Osteoblast (primary cell): ENCODE measurements around the gene EPN3. TPM values are rescaled to one million over a fixed set of nuclear protein-coding genes. Genes with fewer than 3 reads are reported as not detected.

Source experiments
- DNase-seq: peaks from one replicate; pipeline ENCODE4 v3.0.0; 2011; ENCODE audit warnings: low spot score, mixed read lengths; ENCODE audit not compliant: insufficient read length; ENCODE audit errors: missing footprints
- H2AFZ ChIP-seq: 2 replicates; pipeline ENCODE4 v1.6.0; 2011; ENCODE audit warnings: mild to moderate bottlenecking, low read length
- H3K27ac ChIP-seq: 2 replicates; pipeline ENCODE4 v1.5.1; 2011; ENCODE audit warnings: mild to moderate bottlenecking, low read depth, low read length, moderate library complexity
- H3K27me3 ChIP-seq: 2 replicates; pipeline ENCODE4 v1.6.0; 2012; ENCODE audit warnings: mild to moderate bottlenecking, control low read depth, inconsistent platforms, low read length, moderate library complexity; ENCODE audit not compliant: insufficient read depth
- H3K36me3 ChIP-seq: 2 replicates; pipeline ENCODE4 v1.5.1; 2011; ENCODE audit warnings: mild to moderate bottlenecking, low read length, control low read depth, moderate library complexity; ENCODE audit not compliant: insufficient read depth
- H3K4me1 ChIP-seq: 2 replicates; pipeline ENCODE4 v1.5.1; 2011; ENCODE audit warnings: mild to moderate bottlenecking, low read length, control low read depth, moderate library complexity; ENCODE audit not compliant: insufficient read depth
- H3K4me2 ChIP-seq: 2 replicates; pipeline ENCODE4 v1.6.0; 2011; ENCODE audit warnings: mild to moderate bottlenecking, low read length; ENCODE audit not compliant: insufficient read depth
- H3K4me3 ChIP-seq: fragments of 200-600 bp; sonication (generic); 3 replicates; pipeline ENCODE4 v1.5.1; 2012; ENCODE audit warnings: mild to moderate bottlenecking, low read length, inconsistent platforms; ENCODE audit not compliant: insufficient read depth
- H3K79me2 ChIP-seq: 2 replicates; pipeline ENCODE4 v1.6.0; 2012; ENCODE audit warnings: mild to moderate bottlenecking, low read length, control low read depth, inconsistent platforms; ENCODE audit not compliant: insufficient read depth
- H3K9me3 ChIP-seq: 2 replicates; pipeline ENCODE4 v1.5.1; 2011; ENCODE audit warnings: low read depth, low read length, control low read depth
- H4K20me1 ChIP-seq: 2 replicates; pipeline ENCODE4 v1.6.0; 2012; ENCODE audit warnings: mild to moderate bottlenecking, low read length, control low read depth; ENCODE audit not compliant: insufficient read depth
- CTCF ChIP-seq: IDR thresholded peaks from 2 replicates; pipeline ENCODE4 v1.5.1; 2011; ENCODE audit warnings: mild to moderate bottlenecking, low read depth, low read length, moderate library complexity; ENCODE audit errors: extremely low read depth
- total RNA-seq: library from RNA; depleted of rRNA; stranded (reverse); fragments of >200 nt; gene quantifications from 2 replicates; pipeline ENCODE4 v1.2.3, GENCODE V29; 2012

The EPN3 gene
- total RNA-seq, 1 donor = not detected

GRCh38 chr17:50487213-50488096 lies 45.1 kb upstream of the EPN3 start:
- H3K4me3 ChIP-seq = no peak overlapping the region
- H3K27me3 ChIP-seq = no peaks in the 10 kb centered on the region
- peaks cover 28% of the 10 kb centered on the region for H3K36me3 ChIP-seq
- no peaks in the 10 kb centered on the region for H3K9me3 ChIP-seq
- no peak for TF ChIP-seq CTCF
- peak overlapping the region; percentile 36 for H3K4me2 ChIP-seq
- peak; percentile 88 for DNase-seq
- H3K4me1 ChIP-seq = peaks cover 13% of the 10 kb centered on the region
- H4K20me1 ChIP-seq = no peaks in the 10 kb centered on the region
- H2AFZ ChIP-seq = no peak overlapping the region
- no peaks in the 10 kb centered on the region for H3K79me2 ChIP-seq
- H3K27ac ChIP-seq = no peak overlapping the region

- no peak overlapping the region for H3K4me3 ChIP-seq
- H3K36me3 ChIP-seq = peaks cover 21% of the 10 kb centered on the region
- H3K9me3 ChIP-seq = no peaks in the 10 kb centered on the region
- no peak overlapping the region for H3K27ac ChIP-seq
- TF ChIP-seq CTCF = no peak
- H3K4me2 ChIP-seq = no peak overlapping the region
- no peaks in the 10 kb centered on the region for H3K79me2 ChIP-seq
- H2AFZ ChIP-seq = no peak overlapping the region
- H3K4me1 ChIP-seq = peaks cover 8% of the 10 kb centered on the region
- no peaks in the 10 kb centered on the region for H4K20me1 ChIP-seq
- DNase-seq = no peak
- H3K27me3 ChIP-seq = no peaks in the 10 kb centered on the region
Observed at GRCh38 chr17:50488880-50489279, 43.7 kb upstream of the EPN3 start.

- no peak overlapping the region for H3K4me3 ChIP-seq
- no peak for TF ChIP-seq CTCF
Observed at GRCh38 chr17:50491505-50491904, 41.0 kb upstream of the EPN3 start.

GRCh38 chr17:50492214-50492613 lies 40.3 kb upstream of the EPN3 start:
- no peaks in the 10 kb centered on the region for H4K20me1 ChIP-seq
- H3K4me2 ChIP-seq = no peak overlapping the region
- no peaks in the 10 kb centered on the region for H3K9me3 ChIP-seq
- H3K79me2 ChIP-seq = no peaks in the 10 kb centered on the region
- TF ChIP-seq CTCF = no peak
- H3K4me3 ChIP-seq = no peak overlapping the region
- H3K4me1 ChIP-seq = peaks cover 13% of the 10 kb centered on the region
- no peak overlapping the region for H3K27ac ChIP-seq
- no peak for DNase-seq
- no peak overlapping the region for H2AFZ ChIP-seq
- H3K36me3 ChIP-seq = no peaks in the 10 kb centered on the region
- no peaks in the 10 kb centered on the region for H3K27me3 ChIP-seq

More at GRCh38 chr17:50491505-50491904, 41.0 kb upstream of the EPN3 start:
- H4K20me1 ChIP-seq = no peaks in the 10 kb centered on the region
- no peaks in the 10 kb centered on the region for H3K36me3 ChIP-seq
- no peak overlapping the region for H2AFZ ChIP-seq
- no peak overlapping the region for H3K27ac ChIP-seq
- H3K9me3 ChIP-seq = no peaks in the 10 kb centered on the region
- H3K27me3 ChIP-seq = no peaks in the 10 kb centered on the region
- H3K4me1 ChIP-seq = peaks cover 13% of the 10 kb centered on the region
- no peak overlapping the region for H3K4me2 ChIP-seq
- no peaks in the 10 kb centered on the region for H3K79me2 ChIP-seq
- no peak for DNase-seq
